ENCODE data around the gene NDOR1.

Gene NDOR1

GRCh38 chr9:137183980-137184595 is 21.4 kb upstream of the NDOR1 start:
- DNase-seq: no peak

GRCh38 chr9:137184881-137185660 is 20.4 kb upstream of the NDOR1 start:
- DNase-seq: no peak

GRCh38 chr9:137185921-137186320 is 19.6 kb upstream of the NDOR1 start:
- no peak for DNase-seq

DNA sequence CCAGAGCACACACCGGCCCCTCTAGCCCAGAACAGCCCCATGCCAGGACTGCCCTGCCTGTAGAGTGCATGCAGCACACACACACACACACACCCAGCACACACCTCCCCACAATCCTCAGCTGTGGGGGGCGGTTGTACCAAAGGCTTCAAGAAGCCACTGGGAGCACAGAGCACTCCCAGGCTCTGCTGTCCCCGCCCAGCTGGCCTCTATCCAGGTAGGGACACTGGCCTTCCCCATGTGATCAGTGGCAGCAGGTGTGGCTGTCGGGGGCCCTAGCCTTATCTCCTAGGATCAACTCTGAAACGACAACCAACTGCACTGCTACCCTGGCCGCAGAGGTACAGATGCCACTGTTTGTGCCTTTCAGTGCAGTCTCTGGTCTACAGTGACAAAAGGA is 19.1 kb upstream of the NDOR1 start:
- no peak for DNase-seq

- no peak for DNase-seq
Measured at GRCh38 chr9:137187386-137187785, 18.1 kb upstream of the NDOR1 start.

GRCh38 chr9:137188086-137188489 is 17.4 kb upstream of the NDOR1 start:
- DNase-seq: no peak

GRCh38 chr9:137188490-137189296 is 16.8 kb upstream of the NDOR1 start, which contains the start of the genes ANAPC2 and SSNA1:
TSS of gene ANAPC2 (minus strand) at chr9:137188560. CDS start at chr9:137188532, 28 bp downstream.
TSS of gene SSNA1 (plus strand) at chr9:137188676. CDS start at chr9:137188727, 51 bp downstream.
- peak; percentile 90 to 91 for DNase-seq

GRCh38 chr9:137189297-137190295 is 15.9 kb upstream of the NDOR1 start:
- no peak for DNase-seq

DNA sequence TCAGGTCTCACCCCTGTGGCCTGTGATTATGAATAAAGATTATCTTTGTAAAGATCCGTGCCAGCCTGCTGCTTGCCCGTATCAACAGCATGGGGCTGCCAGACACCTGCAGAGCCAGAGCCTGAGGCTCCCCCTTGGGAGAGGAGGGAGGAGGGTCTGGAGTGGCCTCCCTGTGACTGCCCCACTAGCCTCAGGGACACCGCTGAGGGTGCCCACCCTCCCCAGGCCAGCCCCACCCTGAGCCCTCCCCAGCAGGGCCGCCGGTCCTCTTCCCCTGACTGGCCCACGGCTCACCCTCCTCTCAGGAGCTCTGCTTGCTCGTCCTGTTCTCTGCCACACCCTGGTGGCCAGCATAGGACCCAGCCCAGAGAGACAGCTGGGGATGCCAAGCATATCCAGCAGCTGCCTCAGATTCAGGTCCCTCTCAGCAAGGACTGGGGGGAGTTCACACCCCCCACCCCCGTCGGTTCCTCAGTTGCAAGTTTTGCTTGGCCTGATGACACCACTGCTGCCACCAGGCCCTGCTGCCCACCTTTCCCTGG is 15.1 kb upstream of the NDOR1 start:
- no peak for DNase-seq

- no peak for DNase-seq
Measured at GRCh38 chr9:137191245-137191644, 14.3 kb upstream of the NDOR1 start.

DNA sequence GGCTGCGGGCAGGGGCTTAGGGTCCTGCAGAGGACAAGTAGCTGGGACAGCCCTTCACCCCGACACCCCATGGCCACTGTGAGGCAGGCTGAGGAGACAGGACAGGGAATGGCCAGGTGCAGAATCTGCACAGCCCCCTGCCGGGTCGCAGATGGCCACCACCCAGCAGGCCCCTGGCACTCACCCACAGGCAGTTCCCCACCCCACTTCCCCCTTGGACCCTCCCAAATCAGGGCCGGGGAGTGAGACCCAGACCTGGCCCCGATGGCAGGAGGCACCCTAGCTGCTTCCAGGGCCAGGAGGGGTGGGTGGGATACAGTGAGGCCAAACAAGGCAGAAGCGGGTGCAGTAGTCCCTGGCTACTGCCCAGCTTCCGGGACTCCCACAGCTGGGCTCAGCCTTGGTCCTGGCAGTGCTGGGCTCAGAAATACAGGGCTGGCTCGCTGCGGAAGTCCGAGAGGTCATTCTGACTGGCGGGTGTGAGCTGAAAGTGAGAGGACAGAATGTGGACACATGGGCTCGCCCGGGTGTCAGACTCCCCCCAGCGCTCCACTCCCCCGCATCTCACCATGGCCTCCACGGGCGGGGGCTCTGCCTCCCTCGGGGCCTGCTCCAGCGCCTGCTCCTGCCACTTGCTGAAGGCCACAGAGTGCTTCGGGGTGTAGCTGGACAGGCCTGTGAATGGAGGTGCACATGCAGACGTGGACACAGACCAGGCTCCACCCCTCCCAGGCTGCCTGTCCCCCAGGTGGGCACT is 13.6 kb upstream of the NDOR1 start:
- DNase-seq: no peak

DNA sequence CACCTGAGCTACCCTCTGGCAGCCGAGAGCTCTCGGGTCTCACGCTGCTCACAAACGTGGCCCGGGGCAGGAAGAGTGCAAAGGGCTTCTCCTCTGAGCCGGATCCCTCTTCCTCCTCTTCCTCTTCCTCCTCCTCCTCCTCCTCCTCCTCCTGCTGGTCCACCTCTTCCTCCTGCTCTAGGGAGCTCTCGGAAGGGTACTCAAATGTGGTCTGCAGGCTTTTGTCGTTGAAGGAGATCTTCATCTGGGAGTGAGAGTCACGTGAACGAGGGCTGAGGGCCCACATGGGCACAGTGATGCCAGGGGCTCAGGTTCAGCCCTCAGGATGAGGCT is 13.1 kb upstream of the NDOR1 start:
- DNase-seq: no peak

DNA sequence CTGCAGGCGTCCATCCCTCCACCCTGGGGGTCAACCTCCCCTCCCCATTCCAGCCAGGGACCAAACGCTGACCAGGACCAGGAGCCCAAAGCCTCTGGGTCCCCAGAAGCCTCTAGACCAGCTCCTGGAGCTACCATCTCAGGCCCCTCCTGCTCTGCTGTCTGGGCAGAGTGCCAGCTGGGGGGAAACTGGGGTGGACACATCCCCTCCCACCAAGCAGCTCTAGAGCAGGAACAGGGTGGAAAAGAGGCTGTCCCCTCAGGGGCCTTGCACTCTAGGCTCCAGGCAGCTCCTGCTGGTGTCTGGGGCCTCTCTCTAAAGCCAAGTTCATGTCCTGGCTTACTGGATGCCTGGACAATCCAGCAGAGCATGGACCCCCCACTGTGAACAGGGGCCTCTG is 12.6 kb upstream of the NDOR1 start:
- no peak for DNase-seq

GRCh38 chr9:137193771-137194170 is 11.7 kb upstream of the NDOR1 start:
- no peak for DNase-seq

DNA sequence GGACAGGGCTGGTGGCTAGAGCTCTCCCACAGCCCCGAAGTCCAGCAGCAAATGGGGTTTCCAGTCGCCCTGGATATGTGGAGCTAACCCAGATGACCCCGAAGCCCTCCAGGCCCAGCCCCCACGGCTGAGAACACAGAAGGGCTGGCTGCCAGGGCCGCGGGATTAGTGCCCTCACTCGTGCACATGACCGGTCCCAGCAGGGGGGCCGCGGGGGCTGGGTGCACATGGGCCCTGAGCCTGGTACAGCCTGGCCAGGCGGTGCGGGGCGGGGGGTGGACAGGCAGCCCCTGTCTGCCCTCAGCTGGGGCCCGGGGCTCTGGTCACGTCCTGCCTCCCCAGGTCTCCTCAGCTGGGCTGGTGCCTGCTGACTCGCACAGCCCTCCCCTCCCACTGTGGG is 11.1 kb upstream of the NDOR1 start:
- no peak for DNase-seq

- no peak for DNase-seq
Measured at GRCh38 chr9:137194909-137195308, 10.6 kb upstream of the NDOR1 start.

DNA sequence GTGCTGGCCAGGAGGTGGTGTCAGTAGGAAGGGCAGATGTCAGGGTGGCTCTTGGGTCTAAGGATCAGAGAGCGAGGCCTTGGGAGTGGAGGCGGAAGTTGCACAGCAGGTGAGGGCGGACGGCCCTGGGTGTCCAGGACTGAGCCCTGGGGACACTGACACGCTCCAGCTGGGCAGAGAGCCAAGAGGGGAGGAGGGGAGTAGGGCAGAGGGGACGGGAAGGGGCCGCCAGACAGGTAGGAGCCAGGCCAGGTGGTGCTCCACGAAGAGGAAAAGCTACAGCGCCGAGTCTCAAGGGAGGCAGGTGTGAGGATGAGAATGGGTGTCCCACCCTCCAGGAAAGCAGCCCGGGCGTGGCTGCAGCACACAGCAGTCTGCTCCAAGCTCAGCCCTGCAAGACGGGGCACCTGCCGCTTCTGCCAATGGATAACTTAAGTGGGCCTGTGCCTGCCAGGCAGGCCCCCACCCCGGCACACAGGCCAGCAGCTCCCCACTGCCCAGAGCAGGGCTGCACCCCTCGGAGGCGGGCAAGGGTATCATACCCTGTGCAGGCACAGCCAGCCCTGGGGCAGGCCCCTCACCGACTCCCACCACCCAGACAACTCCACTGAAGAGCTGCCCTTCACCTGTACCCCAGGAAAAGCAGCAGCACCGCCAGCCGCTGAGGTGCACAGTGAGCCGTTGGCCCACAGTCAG is 9.8 kb upstream of the NDOR1 start:
- peak; percentile 48 to 62 for DNase-seq

DNA sequence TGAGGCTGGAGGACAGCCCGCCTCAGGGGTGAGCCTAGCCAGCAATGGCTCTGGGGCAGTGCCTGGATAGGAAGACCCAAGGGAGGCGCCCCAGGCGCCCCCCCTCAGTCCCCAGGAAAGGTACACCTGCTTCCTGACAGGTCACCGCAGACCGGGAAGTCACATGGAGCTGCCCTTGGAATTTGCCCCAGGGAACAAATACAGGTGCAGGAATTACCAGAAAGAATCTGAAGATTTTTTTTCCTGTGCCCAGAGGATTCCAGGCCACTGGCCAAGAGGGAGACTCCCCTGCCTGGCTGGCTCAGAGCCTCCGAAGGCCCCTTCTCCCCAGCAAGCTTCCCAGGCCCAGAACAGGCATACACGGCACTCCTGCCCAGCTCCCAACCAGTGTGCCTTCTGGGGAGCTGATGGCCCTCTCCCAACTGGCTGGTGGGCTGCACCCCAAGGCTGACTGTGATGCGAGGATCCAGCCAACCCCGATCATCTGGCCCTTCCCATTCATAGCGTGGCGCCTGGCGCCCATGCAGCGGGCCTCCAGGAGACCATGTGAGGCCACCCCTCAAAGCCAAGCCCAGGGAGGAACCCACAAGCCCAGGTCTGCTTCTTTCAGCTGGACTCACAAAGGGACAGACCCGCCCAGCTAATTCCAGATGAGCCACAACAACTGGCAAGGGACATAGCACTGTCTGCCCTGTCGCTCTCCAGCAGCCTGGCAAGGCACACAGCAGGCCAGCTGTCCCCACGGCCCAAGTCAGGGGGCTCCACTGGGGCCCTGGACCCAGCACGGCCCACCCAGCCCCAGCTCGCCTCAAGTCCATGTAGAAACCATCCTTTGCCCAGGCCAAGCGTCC is 7.2 kb upstream of the NDOR1 start:
- no peak for DNase-seq

DNA sequence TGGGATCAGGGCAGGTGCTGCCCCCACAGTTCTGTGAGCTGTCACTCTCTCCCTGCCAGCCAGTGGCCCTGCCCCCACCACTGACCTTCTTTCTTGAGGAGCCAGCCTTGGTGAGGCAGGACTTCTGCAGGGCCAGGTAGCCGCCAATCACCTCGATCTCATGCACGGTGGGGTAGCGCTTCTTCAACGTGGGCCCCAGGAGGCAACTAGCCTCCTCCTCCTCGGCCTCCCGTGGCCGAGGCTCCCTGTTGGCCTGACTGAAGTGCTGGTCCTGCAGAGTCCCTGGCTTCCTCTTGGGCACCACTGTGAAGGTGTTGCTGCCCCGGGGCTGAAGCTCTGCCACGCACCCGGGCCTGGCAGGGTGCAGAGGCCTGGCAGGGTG is 6.6 kb upstream of the NDOR1 start:
- DNase-seq: no peak
